Naive thymus-derived CD8-positive, alpha-beta T cell (primary cell): ENCODE results near the gene IRF5. TPM values are rescaled to one million over a fixed set of nuclear protein-coding genes. Genes with fewer than 3 reads are reported as not detected.

Experiments
- ATAC-seq, 2 donors: fragments of 150-1000 bp; cut with Tn5 transposase in 1 of 2; sonication (Bioruptor Pico), chemical (Tn5 transposase) in 1 of 2; 1 replicate in 1 of 2; 2 replicates in 1 of 2; pipeline ENCODE4 v1.10.0; 2021; ENCODE audit warnings: mild to moderate bottlenecking in 2 of 2, moderate library complexity in 2 of 2
- POLR2A ChIA-PET: fragments of 350-600 bp; sonication (Branson Sonifier 250); formaldehyde crosslinking; loops from one replicate; lab custom pipeline; 2021; ENCODE audit warnings: antibody characterized with exemption; lab: Charles Lee
- DNase-seq, 10 donors: peaks; one replicate each; pipeline versions ENCODE4 v3.0.0 to v3.0.0-alpha.2; 2020 to 2022
- H3K27ac Mint-ChIP-seq, 10 donors: one replicate each; pipeline ENCODE4 v1.8.0; 2020 to 2022; ENCODE audit warnings: mild to moderate bottlenecking in 10 of 10, mixed read lengths in 10 of 10, moderate library complexity in 4 of 10, inconsistent platforms in 1 of 10
- H3K27me3 Mint-ChIP-seq, 5 donors: one replicate each; pipeline ENCODE4 v1.8.0; 2021 to 2022; ENCODE audit warnings: mixed read lengths in 5 of 5
- H3K36me3 Mint-ChIP-seq, 3 donors: one replicate each; pipeline ENCODE4 v1.8.0; 2020 to 2022; ENCODE audit warnings: mixed read lengths in 3 of 3, mild to moderate bottlenecking in 2 of 3, inconsistent platforms in 1 of 3
- H3K4me1 Mint-ChIP-seq, 4 donors: one replicate each; pipeline ENCODE4 v1.8.0; 2021 to 2022; ENCODE audit warnings: mixed read lengths in 4 of 4
- H3K4me3 Mint-ChIP-seq, 10 donors: one replicate each; pipeline ENCODE4 v1.8.0; 2020 to 2022; ENCODE audit warnings: mild to moderate bottlenecking in 10 of 10, mixed read lengths in 10 of 10, moderate library complexity in 6 of 10, inconsistent platforms in 1 of 10
- H3K9me3 Mint-ChIP-seq, 9 donors: one replicate each; pipeline ENCODE4 v1.8.0; 2020 to 2022; ENCODE audit warnings: mixed read lengths in 9 of 9, mild to moderate bottlenecking in 3 of 9, inconsistent platforms in 1 of 9, moderate library complexity in 1 of 9
- polyA plus RNA-seq, 3 donors: library from polyadenylated mRNA; unstranded; fragments of 300-500 nt; fragmentation: Illumina TruSeq; gene quantifications; one replicate each; pipeline ENCODE4 v1.2.3, GENCODE V29; 2021
- total RNA-seq, 8 experiments: library from RNA in 2 of 8; stranded (reverse) in 2 of 8; gene quantifications; one replicate each; pipeline ENCODE4 v1.2.3 and lab custom pipeline; 2021 to 2026

IRF5 gene
- total and polyA plus RNA-seq, 5 experiments from 2014 or later = 0.20 to 3.0 (median 0.42) TPM

DNA sequence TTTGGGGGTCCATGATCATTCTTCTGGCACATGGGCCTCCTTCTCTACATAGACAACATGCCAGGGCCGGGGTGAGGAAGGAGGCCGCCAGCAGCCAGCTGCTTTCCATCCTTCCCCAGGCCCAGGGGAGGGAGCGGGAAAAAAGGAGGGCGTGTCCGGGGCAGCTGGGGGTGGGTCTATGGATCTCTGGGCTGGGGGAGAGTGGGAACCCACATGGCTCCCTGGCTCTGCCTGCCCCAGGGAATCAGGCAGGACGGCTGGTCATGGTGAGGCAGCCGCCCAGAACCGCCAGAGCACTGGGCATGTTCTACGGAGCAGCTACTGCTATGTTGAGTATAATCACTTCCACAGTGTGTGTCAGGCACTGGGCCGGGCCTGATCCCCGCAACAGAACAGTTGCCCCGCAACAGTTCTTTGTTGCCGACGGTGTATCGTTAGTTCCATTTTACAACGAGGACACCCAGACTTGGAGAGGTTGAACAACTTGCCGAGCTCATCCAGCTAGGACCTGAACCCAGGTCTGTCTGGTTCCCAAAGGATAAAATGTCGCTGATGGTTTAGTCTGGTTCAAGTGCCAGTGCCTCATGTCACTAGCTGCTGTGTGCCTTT, 6.4 kb upstream of the IRF5 start:
- POLR2A ChIA-PET = no interaction called here
- ATAC-seq = no peak
- DNase-seq = no peak
- H3K36me3 Mint-ChIP-seq = no peaks in the 10 kb centered on the region
- H3K27me3 Mint-ChIP-seq = peaks cover 0 to 17% (median 5%) of the 10 kb centered on the region in 5 donors
- H3K27ac Mint-ChIP-seq = no peak overlapping the region
- H3K4me1 Mint-ChIP-seq = peaks cover 7 to 29% (median 12%) of the 10 kb centered on the region in 4 donors
- H3K9me3 Mint-ChIP-seq = no peaks in the 10 kb centered on the region
- H3K4me3 Mint-ChIP-seq = no peak overlapping the region

DNA sequence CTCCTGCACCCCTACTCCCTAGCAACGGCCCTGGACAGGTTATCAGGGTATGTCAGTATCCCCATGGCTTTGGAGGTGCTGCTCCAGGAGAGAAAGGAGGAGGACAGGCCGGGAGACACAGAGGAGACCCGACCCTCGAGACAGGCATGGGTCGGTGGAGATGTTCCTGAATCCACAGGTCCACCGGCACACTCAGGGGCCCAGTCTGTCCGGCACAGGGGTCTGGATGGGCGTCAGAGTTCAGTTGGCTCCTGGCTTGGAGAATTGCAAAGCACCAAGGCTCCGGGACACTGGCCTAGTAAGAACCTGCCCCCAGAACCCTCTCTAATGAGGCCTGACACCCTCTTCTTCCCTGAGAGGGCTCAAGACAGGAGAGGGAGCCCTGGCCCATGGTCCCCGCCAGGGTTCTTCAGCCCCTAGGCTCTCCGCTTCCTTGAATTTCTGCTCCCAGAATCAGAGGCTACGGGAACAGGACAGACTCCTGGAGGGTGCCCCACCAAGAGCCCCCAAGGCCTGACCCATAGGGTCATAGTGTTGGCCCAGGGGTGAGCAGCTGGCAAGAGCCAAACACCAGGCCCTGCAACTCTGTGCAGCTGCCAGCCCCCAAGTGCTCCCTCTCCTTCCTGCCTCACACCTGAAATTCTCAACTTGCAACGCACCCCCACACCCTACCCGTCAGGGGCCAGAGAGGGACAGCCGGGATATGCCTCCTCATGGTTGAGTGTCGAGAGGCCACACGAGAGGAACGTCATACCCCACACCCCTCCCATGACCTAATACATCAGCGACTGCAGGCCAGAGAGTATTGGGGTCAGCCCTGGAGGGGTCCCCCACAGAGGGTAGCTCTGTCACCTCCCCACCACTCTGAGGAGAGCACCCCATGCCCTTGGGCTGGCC, 5.5 kb upstream of the IRF5 start:
- H3K36me3 Mint-ChIP-seq = peaks cover 0 to 5% (median 4%) of the 10 kb centered on the region in 3 donors
- POLR2A ChIA-PET = no interaction called here
- peak overlapping the region in 2 of 10 donors; percentile 51 to 73 for H3K4me3 Mint-ChIP-seq
- peak in 1 of 10 donors; percentile 14 for DNase-seq
- no peak for ATAC-seq
- no peak overlapping the region for H3K27ac Mint-ChIP-seq
- H3K27me3 Mint-ChIP-seq = peaks cover 6 to 26% (median 11%) of the 10 kb centered on the region in 5 donors
- peaks cover 12 to 34% (median 17%) of the 10 kb centered on the region in 4 donors for H3K4me1 Mint-ChIP-seq
- H3K9me3 Mint-ChIP-seq = no peaks in the 10 kb centered on the region

DNA sequence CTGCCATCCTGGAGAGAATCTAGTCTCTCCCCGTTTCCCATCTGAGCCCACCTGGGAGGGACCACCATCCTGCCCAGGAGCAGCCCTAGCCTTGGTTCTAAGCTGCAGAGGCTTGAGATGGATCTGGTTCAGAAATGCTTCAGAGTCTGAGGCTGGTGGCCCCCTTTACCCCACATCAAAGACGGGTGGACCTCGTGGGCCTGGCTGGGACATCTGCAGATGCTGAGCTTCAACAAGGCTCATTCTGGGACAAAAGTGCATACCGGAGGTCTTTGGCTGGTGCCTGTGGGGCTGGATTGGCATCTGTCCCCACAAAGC, 4.9 kb upstream of the IRF5 start:
- ATAC-seq (no peak), DNase-seq (no peak)
- Mint-ChIP-seq H3K4me1 (peaks cover 13 to 38% (median 19%) of the 10 kb centered on the region in 4 donors), H3K9me3 (no peaks in the 10 kb centered on the region), H3K27ac (peak overlapping the region in 2 of 10 donors; percentile 42 to 93), H3K36me3 (peaks cover 0 to 6% (median 6%) of the 10 kb centered on the region in 3 donors), H3K27me3 (peaks cover 6 to 28% (median 13%) of the 10 kb centered on the region in 5 donors), H3K4me3 (peak overlapping the region in 8 of 10 donors; percentile 51 to 76 (median 72))
- POLR2A ChIA-PET = no interaction called here

DNA sequence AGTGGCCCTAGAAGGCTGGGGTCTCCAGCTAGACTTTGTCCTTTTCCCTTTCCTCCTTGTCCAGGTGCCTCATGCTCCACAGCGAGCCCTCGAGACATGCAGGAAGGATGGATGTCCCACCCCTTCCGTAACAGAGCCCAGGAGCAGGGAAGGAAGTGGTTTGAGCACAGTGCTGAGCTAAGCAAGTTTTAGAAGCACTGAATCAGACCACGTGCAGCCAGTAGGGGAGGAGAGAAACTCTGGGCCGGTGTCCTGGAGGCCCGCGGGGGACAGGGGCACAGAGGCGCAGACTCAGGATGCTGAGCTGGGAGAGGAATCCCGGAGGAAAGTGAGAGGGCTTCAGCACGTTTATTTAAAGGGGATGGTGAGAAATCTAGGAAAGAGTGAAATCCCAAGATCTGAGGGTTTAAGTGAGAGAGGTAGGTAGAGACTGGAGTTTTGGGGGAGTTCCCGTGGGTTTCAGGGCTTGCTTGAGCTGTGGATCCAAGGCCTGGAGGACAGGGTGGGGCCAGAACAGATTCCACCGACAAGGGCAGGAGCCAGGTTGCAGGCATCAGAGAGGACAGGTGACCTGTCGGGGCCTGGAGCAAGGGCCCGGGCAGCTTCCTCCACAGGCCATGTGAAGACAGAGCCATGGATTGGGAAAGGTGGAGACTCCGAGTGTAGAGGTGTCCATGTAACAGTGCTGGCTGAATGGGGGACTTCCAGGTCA, 4.4 kb upstream of the IRF5 start:
- ATAC-seq = peak; percentile 68 to 85
- POLR2A ChIA-PET = interaction anchor here (0.6 kb wide), 1 partner anchor 99 kb away, joined by 3 read pairs; no protein-coding TSS in a partner anchor
- peaks cover 7 to 26% (median 14%) of the 10 kb centered on the region in 5 donors for H3K27me3 Mint-ChIP-seq
- H3K4me3 Mint-ChIP-seq = peak overlapping the region; percentile 51 to 78 (median 72)
- H3K36me3 Mint-ChIP-seq = peaks cover 0 to 6% (median 6%) of the 10 kb centered on the region in 3 donors
- H3K27ac Mint-ChIP-seq = peak overlapping the region in 5 of 10 donors; percentile 39 to 93 (median 40)
- peaks cover 14 to 38% (median 20%) of the 10 kb centered on the region in 4 donors for H3K4me1 Mint-ChIP-seq
- no peaks in the 10 kb centered on the region for H3K9me3 Mint-ChIP-seq
- DNase-seq = peak in 4 of 10 donors; percentile 12 to 32 (median 22)

DNA sequence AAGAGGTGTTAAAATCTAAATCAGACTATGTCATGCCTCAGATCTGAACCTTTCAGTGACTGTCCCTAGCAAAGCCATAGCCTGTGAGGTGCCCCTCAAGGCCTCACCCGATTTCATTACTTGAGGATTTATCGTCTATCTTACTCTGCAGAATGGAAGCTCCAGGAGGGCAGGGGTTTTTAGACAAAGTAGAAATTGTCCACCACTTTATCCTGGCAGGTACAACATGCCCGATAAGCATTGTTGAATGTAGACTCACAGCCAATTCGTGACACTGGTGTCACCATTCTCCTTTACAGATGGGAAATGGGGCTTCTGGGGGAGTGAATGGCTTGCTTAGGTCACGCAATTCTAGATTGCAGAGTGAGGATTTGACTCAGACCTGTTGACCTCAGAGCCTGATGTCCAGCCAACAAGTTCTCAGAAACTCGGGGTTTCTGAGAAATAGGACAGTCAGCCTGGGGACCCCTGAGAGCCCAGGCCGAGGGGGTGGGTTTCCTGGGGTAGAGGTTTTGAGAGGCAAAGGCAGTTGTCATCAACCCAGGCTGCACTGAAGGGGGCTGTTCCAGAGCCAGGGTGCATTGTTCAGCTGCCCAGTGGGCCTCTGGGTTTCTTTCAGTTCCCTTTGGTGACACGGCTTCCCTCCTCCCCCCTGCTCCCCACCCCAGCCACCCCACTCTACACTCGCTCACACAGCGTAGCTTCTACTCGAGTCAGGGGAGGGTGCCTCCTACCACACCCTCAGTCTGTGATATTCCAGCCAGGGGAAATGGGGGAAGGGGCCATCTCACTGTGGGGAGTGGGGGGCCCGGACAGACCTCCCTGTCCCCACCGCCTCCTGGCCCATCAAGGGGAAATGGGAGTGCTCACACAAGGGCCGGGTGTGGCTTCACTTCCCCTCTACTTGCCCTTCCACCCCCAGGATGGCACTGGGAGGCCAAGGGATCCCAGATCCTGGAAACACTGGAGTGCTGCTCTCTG, 3.1 kb upstream of the IRF5 start:
- ATAC-seq (no peak), DNase-seq (no peak)
- Mint-ChIP-seq H3K36me3 (peaks cover 0 to 6% (median 6%) of the 10 kb centered on the region in 3 donors), H3K4me1 (peaks cover 17 to 44% (median 25%) of the 10 kb centered on the region in 4 donors), H3K27me3 (peaks cover 10 to 33% (median 18%) of the 10 kb centered on the region in 5 donors), H3K9me3 (no peaks in the 10 kb centered on the region), H3K27ac (no peak overlapping the region), H3K4me3 (no peak overlapping the region)
- POLR2A ChIA-PET = interaction anchor here (0.6 kb wide), 1 partner anchor 98 kb away, joined by 3 read pairs; no protein-coding TSS in a partner anchor

DNA sequence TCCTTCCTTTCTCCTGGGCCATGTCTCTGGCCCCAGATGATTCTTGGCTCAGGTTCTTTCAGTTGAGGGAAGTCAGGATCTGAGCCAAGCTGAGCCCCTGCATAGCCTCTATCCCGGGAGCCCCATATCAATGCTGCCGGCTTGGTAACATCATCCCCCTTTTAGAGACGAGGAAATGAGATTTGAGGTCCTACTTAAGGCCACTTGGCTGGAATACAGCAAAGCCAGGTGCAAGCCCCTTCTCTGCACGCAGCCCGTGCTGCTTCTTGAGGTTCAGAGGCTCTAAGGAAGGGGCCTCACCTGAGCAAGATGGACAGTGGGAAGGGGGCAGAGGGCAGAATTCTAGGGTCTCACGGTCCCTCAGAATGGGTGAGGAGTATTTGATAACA, 2.4 kb upstream of the IRF5 start:
- ATAC-seq (no peak), DNase-seq (no peak)
- peaks cover 17 to 51% (median 27%) of the 10 kb centered on the region in 4 donors for H3K4me1 Mint-ChIP-seq
- peaks cover 10 to 40% (median 22%) of the 10 kb centered on the region in 5 donors for H3K27me3 Mint-ChIP-seq
- H3K27ac Mint-ChIP-seq = no peak overlapping the region
- no peaks in the 10 kb centered on the region for H3K9me3 Mint-ChIP-seq
- H3K4me3 Mint-ChIP-seq = no peak overlapping the region
- POLR2A ChIA-PET = no interaction called here
- H3K36me3 Mint-ChIP-seq = peaks cover 0 to 6% (median 6%) of the 10 kb centered on the region in 3 donors

DNA sequence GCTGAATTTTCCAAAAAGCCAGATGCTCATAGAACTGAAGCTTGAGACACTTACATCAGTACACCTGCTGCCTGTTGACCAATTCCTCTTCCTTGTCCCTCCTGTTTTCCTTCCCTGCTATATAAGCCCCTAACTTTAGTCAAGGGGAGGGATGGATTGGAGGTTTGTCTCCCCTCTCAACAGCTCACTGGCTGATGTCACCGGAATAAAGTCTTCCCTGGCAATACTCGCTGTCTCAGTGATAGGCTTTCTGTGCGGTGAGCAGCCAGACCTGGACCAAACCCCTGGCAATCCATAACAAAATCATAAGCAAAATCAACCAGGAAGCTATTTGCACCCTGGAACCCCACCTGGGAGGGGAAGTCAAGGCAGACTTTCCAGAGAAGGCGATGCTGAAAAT, 929 bp upstream of the IRF5 start:
- ATAC-seq (no peak), DNase-seq (no peak)
- Mint-ChIP-seq H3K4me1 (peaks cover 22 to 63% (median 38%) of the 10 kb centered on the region in 4 donors), H3K27ac (peak overlapping the region in 1 of 10 donors; percentile 36), H3K9me3 (no peaks in the 10 kb centered on the region), H3K4me3 (peak overlapping the region; percentile 61 to 88 (median 78)), H3K36me3 (peaks cover 0 to 6% (median 6%) of the 10 kb centered on the region in 3 donors), H3K27me3 (peaks cover 10 to 54% (median 29%) of the 10 kb centered on the region in 5 donors)
- POLR2A ChIA-PET = no interaction called here

DNA sequence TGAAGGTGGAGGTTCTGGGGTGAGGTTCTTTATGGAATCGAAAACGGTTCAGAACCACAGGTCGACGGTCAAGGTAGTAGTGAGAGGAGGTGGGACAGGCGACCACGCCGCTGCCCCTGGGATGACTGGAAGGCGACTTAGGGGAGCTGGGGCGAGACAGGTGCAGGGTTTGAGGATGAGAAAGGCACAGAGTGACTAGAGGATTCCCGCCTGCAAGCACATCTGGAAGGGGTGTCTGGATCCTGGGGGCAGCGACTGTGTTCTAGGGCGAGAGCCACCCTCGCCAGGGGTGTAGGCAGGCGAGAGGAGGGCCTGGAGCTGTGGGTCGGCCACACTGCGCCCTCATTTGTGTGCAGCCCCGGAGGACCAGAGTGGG, 468 bp upstream of the IRF5 start:
- H3K27ac Mint-ChIP-seq = peak overlapping the region in 2 of 10 donors; percentile 36 to 51
- peaks cover 10 to 54% (median 29%) of the 10 kb centered on the region in 5 donors for H3K27me3 Mint-ChIP-seq

DNA sequence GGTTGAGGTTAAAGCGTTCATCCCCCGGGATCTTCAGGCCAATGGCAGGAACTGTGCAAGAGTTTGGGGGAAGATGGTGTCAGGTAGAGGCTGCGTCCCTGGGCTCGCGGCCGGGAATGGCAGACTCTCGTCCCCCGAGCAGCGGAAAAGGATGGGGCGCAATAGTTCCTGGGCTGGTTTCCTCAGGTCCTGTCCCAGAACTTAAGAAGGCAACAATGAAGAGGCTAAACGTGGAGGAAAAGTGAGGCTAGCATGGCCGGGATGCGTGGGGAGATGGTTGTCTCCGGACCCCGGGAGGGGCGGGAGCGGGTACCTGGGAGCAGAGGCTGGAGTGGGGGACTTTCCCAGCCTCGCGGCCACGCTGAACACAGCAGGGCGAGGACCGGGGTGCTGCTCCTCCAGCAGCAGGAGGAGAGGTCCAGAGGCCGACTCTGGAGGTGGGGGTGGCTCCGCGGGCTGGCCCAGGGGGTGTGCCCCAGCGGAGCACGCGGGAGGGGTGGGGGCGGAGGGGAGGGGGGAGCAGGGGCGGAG, 882 bp downstream of the IRF5 start:
- ATAC-seq = peak in 1 of 2 donors; percentile 17
- H3K27ac Mint-ChIP-seq = peak overlapping the region in 3 of 10 donors; percentile 31 to 76 (median 48)
- no peak for DNase-seq
- H3K4me1 Mint-ChIP-seq = peaks cover 15 to 50% (median 27%) of the 10 kb centered on the region in 4 donors
- peak overlapping the region; percentile 72 to 95 (median 84) for H3K4me3 Mint-ChIP-seq
- peaks cover 10 to 46% (median 25%) of the 10 kb centered on the region in 5 donors for H3K27me3 Mint-ChIP-seq
- H3K36me3 Mint-ChIP-seq = peaks cover 0 to 6% (median 6%) of the 10 kb centered on the region in 3 donors
- H3K9me3 Mint-ChIP-seq = no peaks in the 10 kb centered on the region
- POLR2A ChIA-PET = no interaction called here

More for the DNA sequence above, 468 bp upstream of the IRF5 start:
- DNase-seq (no peak), ATAC-seq (no peak)
- H3K4me3 Mint-ChIP-seq = peak overlapping the region; percentile 61 to 88 (median 78)
- peaks cover 0 to 6% (median 6%) of the 10 kb centered on the region in 3 donors for H3K36me3 Mint-ChIP-seq
- peaks cover 22 to 63% (median 38%) of the 10 kb centered on the region in 4 donors for H3K4me1 Mint-ChIP-seq
- POLR2A ChIA-PET = no interaction called here
- no peaks in the 10 kb centered on the region for H3K9me3 Mint-ChIP-seq

DNA sequence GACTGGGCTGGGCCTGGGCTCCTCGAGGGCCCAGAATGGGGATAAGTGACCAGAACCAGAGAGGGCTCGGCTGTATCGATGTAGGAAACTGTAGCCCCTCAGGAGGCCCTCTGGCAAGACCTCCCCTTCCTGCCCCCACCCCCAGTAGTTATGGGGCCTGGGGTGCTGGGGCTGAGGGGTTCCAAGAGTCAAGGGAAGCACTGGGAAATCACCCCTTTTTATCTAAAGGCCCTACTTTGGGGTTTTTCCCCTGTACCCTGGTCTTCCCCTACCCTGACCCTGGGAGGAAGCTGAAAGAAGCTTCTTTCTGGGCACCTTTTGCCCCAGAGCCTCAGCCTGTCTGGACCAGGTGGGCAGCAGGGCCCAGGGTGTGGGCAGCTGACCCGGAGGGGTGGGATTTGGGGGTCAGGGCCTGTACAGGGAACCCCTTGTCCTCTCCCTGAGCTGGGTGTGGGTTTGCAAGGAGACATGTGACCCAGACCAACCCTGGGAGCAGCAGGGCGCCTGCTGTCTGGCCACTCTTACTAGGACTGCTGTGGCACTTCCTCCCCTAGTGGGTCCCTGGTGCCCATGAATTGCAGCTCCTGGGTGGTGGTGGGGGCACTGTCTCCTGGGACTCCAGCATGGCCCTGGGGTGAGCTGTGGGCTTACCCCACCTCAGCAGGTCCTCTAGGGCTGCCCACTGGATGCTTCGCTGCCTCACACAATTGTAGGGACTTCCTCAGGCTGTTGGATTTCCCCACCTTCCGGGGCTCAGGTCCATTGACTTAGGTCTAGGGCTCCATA, 1.5 kb downstream of the IRF5 start:
- Mint-ChIP-seq H3K4me3 (peak overlapping the region in 9 of 10 donors; percentile 10 to 95 (median 69)), H3K27me3 (peaks cover 10 to 45% (median 25%) of the 10 kb centered on the region in 5 donors), H3K36me3 (peaks cover 0 to 6% (median 6%) of the 10 kb centered on the region in 3 donors), H3K27ac (peak overlapping the region in 1 of 10 donors; percentile 51), H3K9me3 (no peaks in the 10 kb centered on the region), H3K4me1 (peaks cover 14 to 45% (median 26%) of the 10 kb centered on the region in 4 donors)
- ATAC-seq (peak; percentile 19 to 43), DNase-seq (no peak)
- POLR2A ChIA-PET = no interaction called here
